OCI-LY3 (cell line): ENCODE results near the gene FIG4.

ENCODE experiments used
- CTCF ChIP-seq: fragments of 200-600, 300-600 bp; sonication (generic); IDR thresholded peaks from 2 replicates; pipeline ENCODE4 v1.5.1; 2014; ENCODE audit warnings: antibody characterized with exemption, low read length, low read depth
- EZH2phosphoT487 ChIP-seq: fragments of 200-600 bp; shearing (Covaris generic); IDR thresholded peaks from 2 replicates; pipeline ENCODE4 v1.6.1; 2018; ENCODE audit warnings: antibody characterized with exemption, mixed run types, low read depth

DNA sequence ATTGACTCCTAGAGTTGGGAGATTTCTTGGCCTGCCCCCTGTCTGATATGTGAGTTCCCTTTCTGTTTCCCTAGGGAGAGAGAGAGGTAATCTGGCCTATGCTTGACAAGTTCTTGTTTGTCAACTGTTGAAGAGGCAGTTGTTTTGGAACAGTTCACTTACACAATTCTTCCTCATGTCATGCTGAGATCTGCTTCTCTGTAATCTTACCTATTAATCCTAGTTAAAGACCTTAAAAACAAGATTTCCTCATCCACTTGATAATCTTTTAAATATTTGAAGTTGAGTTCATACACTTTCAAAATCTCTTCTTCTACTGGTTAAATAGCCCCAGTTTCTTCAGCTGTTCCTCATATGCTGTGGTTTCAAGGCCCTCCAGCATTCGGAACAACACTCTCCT is 89.9 kb downstream of the FIG4 start:
- TF ChIP-seq CTCF (no peak), EZH2phosphoT487 (no peak)
